GM12878 (cell line): ENCODE results near the gene TXNDC16. TPM values are rescaled to one million over a fixed set of nuclear protein-coding genes. Genes with fewer than 3 reads are reported as not detected.
"Not testable (repeated sequence)": the region's sequence is repeated elsewhere in the genome, so short reads cannot be mapped to it uniquely, and the experiment has no call there.

Source experiments
- ATAC-seq: fragments of 200-7000 bp; cut with Tn5 transposase; 3 replicates; pipeline ENCODE4 v1.9.1; 2020; ENCODE audit warnings: mild to moderate bottlenecking, moderate library complexity
- BruUV-seq: library from RNA; stranded (reverse); fragments of 400-500 nt; replicated peaks from 2 replicates; lab custom pipeline; 2021; lab: Mats Ljungman, UMichigan
- CTCF ChIA-PET: fragments of 300-600 bp; sonication (Branson Sonifier 250); formaldehyde crosslinking; extraction: SDS; loops from one replicate; lab custom pipeline; 2021; ENCODE audit warnings: inconsistent platforms; lab: Yijun Ruan, JAX
- POLR2A ChIA-PET: fragments of 350-600 bp; formaldehyde crosslinking; extraction: SDS; loops from one replicate; lab custom pipeline; 2021; ENCODE audit warnings: inconsistent platforms; lab: Charles Lee
- RAD21 ChIA-PET: fragments of 300-600 bp; sonication (Branson Sonifier 250); formaldehyde crosslinking; loops from one replicate; lab custom pipeline; 2023; ENCODE audit warnings: antibody characterized with exemption; ENCODE audit not compliant: unreplicated experiment; lab: Charles Lee
- SMC1A ChIA-PET: fragments of 300-600 bp; sonication (Branson Sonifier 250); formaldehyde crosslinking; loops from one replicate; lab custom pipeline; 2023; ENCODE audit not compliant: unreplicated experiment, uncharacterized antibody; lab: Charles Lee
- DNase-seq: peaks from one replicate; pipeline ENCODE4 v3.0.0-alpha.2; 2011; ENCODE audit warnings: low read depth, low spot score
- FAIRE-seq: peaks from 3 replicates; lab custom pipeline; 2011; peaks lifted over from hg19 to GRCh38; lab: Jason Lieb, UNC
- H2AFZ ChIP-seq: 2 replicates; pipeline ENCODE4 v1.6.0; 2011; ENCODE audit warnings: low read depth, low read length, control low read depth; ENCODE audit not compliant: control insufficient read depth
- H3K27ac ChIP-seq: 2 replicates; pipeline ENCODE4 v1.5.1; 2011; ENCODE audit warnings: control low read depth; ENCODE audit not compliant: control insufficient read depth, insufficient read depth
- H3K27me3 ChIP-seq, 2 experiments: replicated peaks in 1 of 2; 2 replicates each; pipeline versions ENCODE4 v1.6.0 to v1.6.1; 2011; ENCODE audit warnings: low read length in 1 of 2; ENCODE audit not compliant: control insufficient read depth in 2 of 2, insufficient read depth in 2 of 2
- H3K36me3 ChIP-seq, 2 experiments: 2 replicates each; pipeline ENCODE4 v1.5.1; 2011; ENCODE audit warnings: low read length in 1 of 2; ENCODE audit not compliant: control insufficient read depth in 2 of 2, insufficient read depth in 2 of 2
- H3K4me1 ChIP-seq: 2 replicates; pipeline ENCODE4 v1.6.1; 2011; ENCODE audit warnings: mild to moderate bottlenecking, low read length, moderate library complexity, mixed read lengths; ENCODE audit not compliant: control insufficient read depth, insufficient read depth
- H3K4me2 ChIP-seq: 2 replicates; pipeline ENCODE4 v1.6.0; 2011; ENCODE audit warnings: control low read depth; ENCODE audit not compliant: control insufficient read depth, insufficient read depth
- H3K4me3 ChIP-seq: fragments of 200-600 bp; sonication (generic); 2 replicates; pipeline ENCODE4 v1.5.1; 2016
- H3K79me2 ChIP-seq: 2 replicates; pipeline ENCODE4 v1.6.0; 2011; ENCODE audit warnings: low read length; ENCODE audit not compliant: control insufficient read depth, insufficient read depth
- H3K9ac ChIP-seq: 2 replicates; pipeline ENCODE4 v1.8.0; 2011; ENCODE audit warnings: low read length, control low read depth, mixed read lengths; ENCODE audit not compliant: control insufficient read depth, insufficient read depth
- H3K9me3 ChIP-seq: replicated peaks from 3 replicates; pipeline ENCODE4 v1.5.1; 2011; ENCODE audit warnings: mild to moderate bottlenecking, low read length; ENCODE audit not compliant: control insufficient read depth, insufficient read depth
- H4K20me1 ChIP-seq: 2 replicates; pipeline ENCODE4 v1.6.0; 2011; ENCODE audit not compliant: control insufficient read depth, insufficient read depth
- ATF3 ChIP-seq: IDR thresholded peaks from 2 replicates; pipeline ENCODE4 v1.6.1; 2011; ENCODE audit warnings: low read depth, mild to moderate bottlenecking, low read length, moderate library complexity, borderline replicate concordance; ENCODE audit errors: extremely low read depth
- ESRRA ChIP-seq: IDR thresholded peaks from 2 replicates; pipeline ENCODE4 v1.6.1; 2012; ENCODE audit warnings: mild to moderate bottlenecking, low read length, improper control_type of control experiment
- HDGF ChIP-seq: fragments of 450-650 bp; IDR thresholded peaks from 2 replicates; pipeline ENCODE4 v1.6.1; 2016; ENCODE audit warnings: antibody characterized with exemption
- MYB ChIP-seq: fragments of 150-350 bp; IDR thresholded peaks from 2 replicates; pipeline ENCODE4 v1.6.1; 2014; ENCODE audit warnings: mild to moderate bottlenecking, low read depth, low read length, borderline replicate concordance
- MYC ChIP-seq: IDR thresholded peaks from 2 replicates; pipeline ENCODE4 v1.6.1; 2011; ENCODE audit warnings: mild to moderate bottlenecking, low read length, moderate library complexity, inconsistent platforms; ENCODE audit not compliant: insufficient read depth, insufficient replicate concordance, insufficient read length, severe bottlenecking
- RBBP5 ChIP-seq: fragments of 200-600 bp; sonication (generic); conservative IDR thresholded peaks from 2 replicates; pipeline ENCODE4 v1.6.1; 2016
- SMAD5 ChIP-seq: IDR thresholded peaks from 2 replicates; pipeline ENCODE4 v1.6.1; 2016; ENCODE audit warnings: antibody characterized with exemption, low read depth
- SPI1 ChIP-seq: IDR thresholded peaks from 2 replicates; pipeline ENCODE4 v1.6.1; 2011; ENCODE audit warnings: low read depth, mild to moderate bottlenecking, low read length, moderate library complexity, borderline replicate concordance; ENCODE audit not compliant: insufficient read depth
- TAF1 ChIP-seq: IDR thresholded peaks from 2 replicates; pipeline ENCODE4 v1.6.1; 2011; ENCODE audit warnings: mild to moderate bottlenecking, low read depth, low read length, borderline replicate concordance
- YY1 ChIP-seq: IDR thresholded peaks from 2 replicates; pipeline ENCODE4 v1.6.1; 2011; ENCODE audit warnings: low read depth, mild to moderate bottlenecking, low read length
- ZBTB11 ChIP-seq: fragments of 450-650 bp; formaldehyde crosslinking; IDR thresholded peaks from 2 replicates; pipeline ENCODE4 v1.5.0; 2022; ENCODE audit warnings: mild to moderate bottlenecking, missing genetic modification characterization
- WGBS: methylation state at CpG from one replicate; pipeline ENCODE4 v1.1.6; 2016; ENCODE audit warnings: low lambda C conversion rate; ENCODE audit not compliant: insufficient replicate concordance, insufficient coverage; ENCODE audit errors: missing lambda C conversion rate; 5-methylcytosine and 5-hydroxymethylcytosine counted together
- in situ Hi-C: fragments of 300-500 bp; cut with MboI; formaldehyde crosslinking; loops from 9 replicates; pipeline ENCODE4 v1.14.3; 2018; ENCODE audit warnings: mixed read lengths
- intact Hi-C: fragments of 100-400 bp; cut with micrococcal nuclease; formaldehyde crosslinking; loops from one replicate; pipeline ENCODE4 v1.14.2; 2022; ENCODE audit not compliant: unreplicated experiment
- polyA plus RNA-seq, 11 experiments: library from polyadenylated mRNA; depleted of rRNA in 4 of 11; unstranded in 6 of 11; stranded (reverse) in 5 of 11; fragments of >200 nt; fragmentation: Nextera tagmentation in 4 of 11; fragmentation: Illumina TruSeq in 1 of 11; extraction: Ambion mirVana in 4 of 11; extraction: Trizol in 1 of 11; gene quantifications; 1 replicate in 1 of 11; 2 replicates in 10 of 11; pipeline versions ENCODE4 v1.2.1 to v1.2.3, GENCODE V29; 2011 to 2016; ENCODE audit warnings: inconsistent platforms in 2 of 11, missing spikeins in 2 of 11, low read depth in 1 of 11
- total RNA-seq, 4 experiments: library from RNA; depleted of rRNA in 3 of 4; stranded (reverse); fragments of >200 nt in 3 of 4; fragmentation: Illumina TruSeq in 1 of 4; extraction: Trizol in 1 of 4; gene quantifications; 2 replicates each; pipeline versions ENCODE4 v1.2.1 to v1.2.3, GENCODE V29; 2013 to 2021

TXNDC16 gene
- total and polyA plus RNA-seq, 10 of the 15 experiments (the other 5 are each of a cell fraction or from before 2014, with no cell fraction given): 1.2 to 7.9 (median 5.5) TPM

GRCh38 chr14:52473557-52473956, 78.7 kb downstream of the TXNDC16 start (continued):
- no peak for TF ChIP-seq ZBTB11
- TF ChIP-seq MYB: no peak
- TF ChIP-seq ATF3: no peak

- H4K20me1 ChIP-seq: no peaks in the 10 kb centered on the region
- H3K27me3 ChIP-seq: no peaks in the 10 kb centered on the region
- no peak overlapping the region for H3K4me3 ChIP-seq
- no peak overlapping the region for H3K9ac ChIP-seq
- RAD21 ChIA-PET: interaction anchor here (1.0 kb wide), 2 partner anchors 35 to 173 kb away, joined by 3 to 5 read pairs; no protein-coding TSS in a partner anchor
- SMC1A ChIA-PET: no interaction called here
- no peak overlapping the region for H3K27ac ChIP-seq
- DNase-seq (no peak), FAIRE-seq (no peak), ATAC-seq (no peak)
- H3K79me2 ChIP-seq: no peaks in the 10 kb centered on the region
- no peak overlapping the region for H3K4me2 ChIP-seq
- CTCF ChIA-PET: interaction anchor here (0.6 to 1.0 kb wide), 2 partner anchors 54 to 172 kb away, joined by 3 to 4 read pairs; no protein-coding TSS in a partner anchor
- BruUV-seq: no TSS peak
- no peaks in the 10 kb centered on the region for H3K4me1 ChIP-seq
- TF ChIP-seq RBBP5 (no peak), SMAD5 (no peak), YY1 (no peak), ESRRA (no peak), HDGF (no peak), MYC (no peak), SPI1 (no peak), TAF1 (no peak)
- in situ Hi-C loops (loop anchor here (5.0 kb wide), 1 partner anchor 170 kb away; no protein-coding TSS in a partner anchor), intact Hi-C loops (loop anchor here (1.0 to 10.0 kb wide), 2 partner anchors 173 to 478 kb away; no protein-coding TSS in a partner anchor)
- POLR2A ChIA-PET: no interaction called here
- WGBS: 87% methylated on average over 6 of the region's 6 CpGs
- peaks cover 0 to 2% of the 10 kb centered on the region in 2 experiments; a peak in 1 of 4 replicates for H3K36me3 ChIP-seq
- no peaks in the 10 kb centered on the region for H3K9me3 ChIP-seq
- H2AFZ ChIP-seq: no peak overlapping the region
These were observed 79.6 kb downstream of the TXNDC16 start for GRCh38 chr14:52472728-52473127.

GRCh38 chr14:52472251-52472650, 80.1 kb downstream of the TXNDC16 start:
- BruUV-seq, H3K9ac ChIP-seq, H3K27ac ChIP-seq, H3K36me3 ChIP-seq, H3K4me3 ChIP-seq, H3K4me1 ChIP-seq, DNase-seq, H3K79me2 ChIP-seq, H4K20me1 ChIP-seq, FAIRE-seq, H2AFZ ChIP-seq, CTCF ChIA-PET, ATAC-seq, H3K4me2 ChIP-seq, H3K9me3 ChIP-seq, SMC1A ChIA-PET, H3K27me3 ChIP-seq, POLR2A ChIA-PET: not testable (repeated sequence)
- RAD21 ChIA-PET: interaction anchor here (1.0 kb wide), 2 partner anchors 35 to 172 kb away, joined by 3 to 5 read pairs; no protein-coding TSS in a partner anchor
- intact Hi-C loops: loop anchor here (10.0 kb wide), 1 partner anchor 477 kb away; no protein-coding TSS in a partner anchor
- 95% methylated on average over 13 of the region's 13 CpGs for WGBS
- in situ Hi-C loops: loop anchor here (5.0 kb wide), 1 partner anchor 170 kb away; no protein-coding TSS in a partner anchor
